ENCODE measurements around the gene LIPC. TPM values are rescaled to one million over a fixed set of nuclear protein-coding genes. Genes with fewer than 3 reads are reported as not detected.
A peak's percentile ranks its signal among the peaks of the same experiment; 100 is the strongest.

LIPC gene
- total RNA-seq, 1 experiment from 2014 or later = 0.40 TPM

- DNase-seq (ENCODE audit: low read depth) = no peak
These were observed 84.0 kb downstream of the LIPC start for GRCh38 chr15:58515807-58516206.

DNA sequence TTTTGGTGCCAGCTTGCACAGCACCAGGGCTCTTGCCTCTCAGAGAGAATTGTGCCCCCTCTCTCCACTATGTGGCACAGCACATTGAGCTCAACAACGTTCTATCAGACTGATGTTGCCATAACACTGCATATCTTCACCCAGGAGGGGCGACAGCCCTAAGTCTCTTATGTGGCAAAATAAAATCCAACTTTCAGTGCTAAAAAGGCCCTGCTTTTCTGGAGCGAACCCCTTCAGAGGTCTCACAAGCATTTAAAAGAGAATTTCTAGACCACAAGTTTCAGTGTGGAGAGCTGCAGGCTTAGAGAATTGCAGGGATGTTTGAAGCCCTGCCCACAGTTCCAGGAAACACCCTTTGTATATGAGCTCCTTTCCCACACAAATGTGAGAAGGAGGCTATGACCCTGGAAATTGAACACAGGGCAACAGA lies 85.5 kb downstream of the LIPC start:
- no peak for DNase-seq (ENCODE audit: low read depth)

GRCh38 chr15:58517682-58518525 lies 86.1 kb downstream of the LIPC start:
- DNase-seq (ENCODE audit: low read depth) = no peak

- DNase-seq (ENCODE audit: low read depth) = no peak
These were observed 86.8 kb downstream of the LIPC start for GRCh38 chr15:58518626-58519025.

- DNase-seq (ENCODE audit: low read depth) = no peak
These were observed 87.7 kb downstream of the LIPC start for GRCh38 chr15:58519516-58519915.

DNA sequence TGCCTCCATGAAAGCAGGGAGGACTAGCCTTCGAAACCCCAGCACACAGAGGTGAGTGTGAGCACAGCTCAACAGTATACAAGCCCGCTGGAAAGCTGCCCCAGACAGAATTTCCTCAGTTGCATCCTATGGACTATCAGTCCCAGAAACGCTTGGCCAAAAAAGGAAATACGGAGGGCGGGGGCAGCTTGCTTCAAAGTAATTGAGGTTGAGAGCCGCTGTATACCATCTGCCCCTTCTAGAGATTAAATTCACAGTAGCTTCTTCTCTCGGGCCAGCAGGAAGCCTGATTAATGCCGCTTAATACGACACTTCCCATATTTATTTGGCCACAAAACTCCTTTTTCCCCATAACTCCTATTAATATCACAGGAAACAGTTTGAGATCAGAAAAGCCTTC lies 88.7 kb downstream of the LIPC start:
- DNase-seq (ENCODE audit: low read depth) = no peak

DNA sequence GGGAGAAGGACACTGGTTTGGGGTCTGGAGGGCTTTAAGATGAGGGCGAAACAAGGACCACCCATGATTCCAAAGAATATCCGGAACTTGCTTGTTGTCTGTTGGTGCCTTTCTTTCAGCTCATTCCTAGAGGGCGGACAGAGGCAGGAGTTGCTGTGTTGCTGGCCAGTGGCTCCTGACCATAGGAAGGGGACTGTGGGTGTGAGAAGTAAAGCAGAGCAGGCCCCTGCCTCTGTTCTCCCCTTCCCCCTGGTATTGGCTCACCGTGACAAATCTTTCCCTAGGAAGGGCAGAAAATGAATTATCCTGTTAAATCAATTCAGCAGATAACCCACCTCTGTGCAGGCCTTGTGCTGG lies 89.1 kb downstream of the LIPC start:
- DNase-seq (ENCODE audit: low read depth) = no peak

- DNase-seq (ENCODE audit: low read depth) = peak; percentile 36
These were observed 89.7 kb downstream of the LIPC start for GRCh38 chr15:58521293-58521991.

GRCh38 chr15:58522391-58522790 lies 90.6 kb downstream of the LIPC start:
- DNase-seq (ENCODE audit: low read depth) = no peak

DNA sequence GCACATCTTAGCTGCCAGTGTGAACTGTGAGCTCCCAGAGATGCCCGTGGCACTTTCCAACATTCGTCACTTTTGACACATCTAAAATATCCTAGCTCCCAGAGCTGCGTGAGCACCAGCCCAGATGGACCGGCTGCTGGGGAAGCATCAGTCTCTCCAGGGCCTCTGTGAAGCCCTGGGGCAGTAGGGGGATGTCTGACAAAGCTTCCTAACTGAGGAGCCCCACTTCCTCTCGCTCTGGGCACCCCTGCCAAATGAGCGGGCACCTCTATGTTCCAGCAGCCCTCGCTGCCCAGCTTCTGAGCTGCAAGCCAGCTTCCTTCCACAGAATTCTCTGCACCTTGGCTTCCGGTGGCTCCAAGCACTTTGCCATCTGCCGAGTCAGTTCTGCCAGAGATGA lies 91.1 kb downstream of the LIPC start:
- no peak for DNase-seq (ENCODE audit: low read depth)

DNA sequence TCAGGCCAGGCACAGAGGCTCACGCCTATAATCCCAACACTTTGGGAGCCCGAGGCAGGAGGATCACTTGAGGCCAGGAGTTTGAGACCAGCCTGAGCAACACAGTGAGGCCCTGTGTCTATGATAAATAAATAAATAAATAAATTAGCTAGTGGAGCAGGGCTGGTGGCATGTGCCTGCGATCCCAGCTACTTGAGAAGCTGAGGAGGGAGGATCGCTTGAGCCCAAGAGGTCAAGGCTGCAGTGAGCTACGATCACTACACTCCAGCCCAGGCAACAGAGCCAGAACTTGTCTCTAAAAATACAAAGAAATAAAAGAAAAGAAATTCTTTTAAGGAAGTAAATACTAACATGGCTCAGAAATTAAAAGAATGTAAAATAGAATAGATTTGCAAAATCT lies 91.8 kb downstream of the LIPC start:
- DNase-seq (ENCODE audit: low read depth) = no peak

- no peak for DNase-seq (ENCODE audit: low read depth)
These were observed 92.5 kb downstream of the LIPC start for GRCh38 chr15:58524247-58524646.

DNA sequence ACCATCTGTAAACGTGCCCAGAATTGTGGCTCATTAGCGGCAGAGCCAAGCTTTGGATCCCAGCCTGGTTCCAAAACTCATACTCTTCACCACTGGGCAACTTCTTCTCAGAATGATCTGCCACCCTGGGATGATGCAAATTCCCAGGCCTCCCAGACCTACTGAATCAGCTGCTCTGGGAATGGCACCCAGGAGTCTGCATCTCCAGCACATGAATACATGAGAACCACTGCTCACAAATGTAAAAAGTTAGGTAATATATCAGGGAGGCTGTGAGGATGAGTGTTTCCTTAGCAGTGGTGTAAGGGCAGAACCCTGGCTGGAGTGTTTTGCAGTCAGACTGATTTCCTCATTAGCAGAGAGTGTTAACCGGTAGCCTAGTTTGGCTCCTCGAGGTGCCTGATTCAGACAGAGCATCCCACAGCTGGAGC lies 94.2 kb downstream of the LIPC start:
- no peak for DNase-seq (ENCODE audit: low read depth)

DNA sequence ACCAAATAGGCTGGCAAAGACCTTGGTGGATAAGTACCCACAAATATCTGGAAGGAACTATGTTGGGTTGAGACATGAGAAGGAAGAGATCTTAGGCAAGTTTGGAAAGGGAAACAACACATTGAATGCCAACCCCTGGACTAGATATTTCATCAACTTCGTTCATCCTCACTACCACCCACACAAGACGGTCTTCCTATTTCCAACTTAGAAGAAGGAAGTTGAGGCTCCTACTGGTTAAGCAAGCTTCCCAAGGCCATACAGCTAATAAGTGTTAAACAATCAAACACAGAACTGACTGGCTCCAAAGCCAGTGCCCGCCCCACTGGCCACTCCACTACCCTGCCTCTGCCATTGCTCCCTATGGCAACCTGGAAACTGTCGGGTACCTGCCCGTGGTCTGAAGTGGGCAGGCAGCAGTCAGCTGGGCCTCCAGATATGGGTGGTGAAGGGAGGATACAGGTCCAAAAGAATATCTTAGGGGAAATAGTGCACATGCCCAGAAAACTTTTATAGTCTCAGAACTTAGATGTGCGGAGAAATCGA lies 94.9 kb downstream of the LIPC start:
- DNase-seq (ENCODE audit: low read depth) = no peak

DNA sequence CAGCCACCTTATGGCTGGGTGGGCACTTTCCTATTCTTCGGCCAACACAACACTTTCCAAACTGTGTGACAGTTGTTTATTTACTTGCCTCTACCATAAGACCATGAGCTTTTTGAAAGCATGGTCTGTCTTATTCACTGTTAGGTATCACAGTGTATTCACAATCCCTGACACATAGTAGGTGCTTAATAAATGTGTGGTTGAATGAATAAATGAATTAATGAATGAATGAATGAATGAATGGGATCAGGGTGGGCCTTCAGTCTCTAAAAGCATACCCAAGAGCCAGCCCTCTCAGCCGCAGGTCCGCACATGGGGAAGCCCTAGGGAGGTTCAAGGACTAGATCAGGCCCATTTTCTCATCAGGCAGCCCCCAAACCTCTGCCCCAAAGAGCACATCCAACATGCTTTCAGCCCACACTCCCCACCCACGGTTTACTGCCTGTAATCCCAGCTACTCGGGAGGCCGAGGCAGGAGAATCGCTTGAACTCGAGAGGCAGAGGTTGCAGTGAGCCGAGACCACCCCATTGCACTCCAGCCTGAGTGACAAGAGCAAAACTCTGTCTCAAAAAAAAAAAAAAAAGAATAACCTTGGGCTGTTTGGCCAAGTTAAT lies 95.9 kb downstream of the LIPC start:
- no peak for DNase-seq (ENCODE audit: low read depth)

DNA sequence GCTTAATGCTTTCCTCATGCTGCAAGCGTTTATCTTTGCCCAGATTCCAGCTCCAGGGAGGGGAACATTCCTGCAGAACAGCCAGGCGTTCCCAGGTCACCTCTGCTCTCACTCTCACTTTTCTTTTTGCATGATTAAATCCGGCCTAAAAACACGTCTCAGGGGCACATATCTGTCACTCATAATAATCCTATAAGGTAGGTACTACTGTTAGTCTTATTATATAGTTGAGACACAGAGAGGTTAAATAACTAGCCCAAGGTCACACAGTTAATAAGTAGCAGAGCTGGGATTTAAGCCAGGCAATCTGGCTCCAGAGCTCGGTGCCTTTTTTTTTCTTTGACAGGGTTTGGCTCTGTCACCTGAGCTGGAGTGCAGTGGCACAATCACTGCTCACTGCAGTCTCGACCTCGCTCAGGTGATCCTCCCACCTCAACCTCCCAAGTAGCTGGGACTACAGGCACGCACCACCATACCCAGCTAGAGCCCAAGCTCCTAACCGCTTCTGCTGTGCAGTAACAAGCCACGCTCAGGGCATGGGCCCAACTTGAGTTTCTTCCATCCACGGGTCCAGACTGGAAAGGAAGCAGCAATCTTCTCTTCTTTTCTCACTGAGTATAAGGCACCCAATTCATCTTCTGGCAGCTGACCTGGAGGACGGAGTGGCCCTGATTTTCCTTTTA lies 96.5 kb downstream of the LIPC start:
- no peak for DNase-seq (ENCODE audit: low read depth)

GRCh38 chr15:58529041-58529440 lies 97.2 kb downstream of the LIPC start:
- DNase-seq (ENCODE audit: low read depth) = no peak

DNA sequence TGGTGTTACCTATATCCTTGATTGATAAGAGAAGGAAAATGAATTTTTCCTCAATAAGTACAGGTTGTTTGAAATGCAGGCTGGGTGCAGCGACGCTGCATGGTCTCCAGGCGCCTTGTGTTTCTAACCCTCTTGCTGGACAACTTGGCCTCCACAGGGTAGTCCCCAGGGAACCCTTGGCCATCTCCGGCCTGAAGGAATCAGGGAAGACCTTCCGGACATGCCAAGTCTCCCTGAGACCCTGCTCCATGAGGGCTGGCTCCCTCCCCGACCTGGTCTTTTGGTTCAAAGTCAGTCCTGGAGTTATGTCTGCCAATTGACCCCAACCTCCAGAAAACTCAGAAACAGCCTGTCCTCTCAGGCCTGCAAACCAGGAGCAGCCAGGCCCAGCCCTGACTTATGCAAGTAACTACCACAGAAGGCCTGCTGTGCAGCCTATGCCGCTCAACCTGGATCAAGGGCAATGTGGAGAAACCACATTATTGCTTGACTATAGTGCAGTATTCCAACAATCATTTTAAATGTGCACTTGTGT lies 98.3 kb downstream of the LIPC start:
- DNase-seq (ENCODE audit: low read depth) = no peak

DNA sequence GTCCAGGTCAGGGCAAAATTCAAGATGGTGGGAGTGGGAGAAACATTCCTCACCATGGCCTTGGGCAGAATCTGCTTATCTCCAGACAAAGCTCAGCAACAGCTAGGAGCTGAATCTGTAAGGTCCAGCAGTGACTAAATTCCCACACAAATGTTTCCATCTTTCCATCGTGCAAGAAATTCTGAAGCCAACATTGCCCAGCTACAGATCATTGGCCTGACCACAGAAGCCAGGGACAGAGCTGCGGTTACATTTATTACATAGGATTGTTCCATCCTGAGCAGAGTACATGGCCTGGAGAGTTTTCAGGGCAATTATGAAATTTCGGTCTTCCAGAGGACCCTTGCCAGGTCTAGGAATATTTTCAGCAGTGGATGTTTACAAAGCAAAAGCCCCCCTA lies 100.3 kb downstream of the LIPC start:
- no peak for DNase-seq (ENCODE audit: low read depth)

DNA sequence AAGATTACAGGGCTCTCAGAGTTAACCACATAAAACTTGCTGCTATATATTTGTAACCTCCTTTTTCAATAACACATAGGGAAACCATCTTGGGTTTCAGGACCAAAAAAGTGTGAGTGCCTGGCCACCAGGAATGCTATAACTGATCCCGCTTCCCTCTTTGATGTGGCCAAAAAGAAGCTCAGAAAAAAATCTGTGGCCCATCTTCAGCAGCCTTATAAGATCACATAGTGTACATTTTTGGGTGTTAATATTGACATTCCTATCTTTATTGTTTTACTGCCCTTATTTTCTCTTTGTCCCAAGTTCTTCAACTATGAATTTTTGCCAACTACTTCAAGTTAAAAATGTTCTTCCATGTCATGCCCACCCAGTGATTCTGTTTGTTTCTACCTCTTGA lies 102.8 kb downstream of the LIPC start:
- no peak for DNase-seq (ENCODE audit: low read depth)

DNA sequence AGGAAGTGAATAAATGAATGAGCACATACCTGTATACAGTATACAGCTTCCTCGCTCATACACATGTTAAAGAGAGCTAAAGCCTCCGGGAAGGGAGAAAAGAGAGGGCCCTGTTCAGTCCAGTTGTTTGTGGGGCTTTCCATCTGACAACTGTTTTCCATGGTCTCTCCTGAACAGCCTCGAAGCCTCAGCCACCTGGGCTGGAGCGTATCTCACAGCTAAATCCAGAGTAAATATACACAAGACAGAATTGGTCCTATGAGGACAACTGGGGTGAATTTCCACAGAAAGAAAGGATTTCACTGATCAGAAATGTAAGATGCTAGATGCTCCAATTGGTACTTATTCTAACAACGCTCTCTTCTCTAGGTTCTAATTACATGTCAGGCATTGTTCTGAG lies 103.5 kb downstream of the LIPC start:
- no peak for DNase-seq (ENCODE audit: low read depth)

DNA sequence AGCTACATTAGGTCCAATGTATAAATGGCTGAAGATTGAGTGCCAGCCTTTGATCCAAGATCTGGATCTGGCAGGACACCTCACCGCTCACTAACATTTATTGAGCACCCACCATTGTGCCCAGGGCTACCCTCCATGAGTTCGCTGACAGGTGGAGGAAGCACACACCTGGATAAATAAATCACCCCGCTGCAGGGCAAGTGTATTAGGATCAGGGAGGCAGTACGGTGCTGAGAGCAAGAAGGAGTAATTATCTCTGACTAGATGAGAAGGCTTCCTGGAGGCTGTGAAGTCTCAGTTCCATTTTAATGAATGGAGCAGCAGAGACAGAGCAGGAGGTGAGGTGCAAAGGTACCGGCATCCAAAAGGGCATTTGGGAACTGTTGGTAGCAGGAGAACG lies 104.1 kb downstream of the LIPC start:
- no peak for DNase-seq (ENCODE audit: low read depth)
